Activated CD4-positive, alpha-beta T cell treated with anti-CD3 and anti-CD28 coated beads, Interleukin-2, amount 50 U/mL, for 16 hours (primary cell): ENCODE measurements around the gene PRTG.
"Not testable (repeated sequence)": the region's sequence is repeated elsewhere in the genome, so short reads cannot be mapped to it uniquely, and the experiment has no call there.

Source experiments
- DNase-seq: peaks from one replicate; pipeline ENCODE4 v3.0.0-alpha.2; 2020

The PRTG gene

DNA sequence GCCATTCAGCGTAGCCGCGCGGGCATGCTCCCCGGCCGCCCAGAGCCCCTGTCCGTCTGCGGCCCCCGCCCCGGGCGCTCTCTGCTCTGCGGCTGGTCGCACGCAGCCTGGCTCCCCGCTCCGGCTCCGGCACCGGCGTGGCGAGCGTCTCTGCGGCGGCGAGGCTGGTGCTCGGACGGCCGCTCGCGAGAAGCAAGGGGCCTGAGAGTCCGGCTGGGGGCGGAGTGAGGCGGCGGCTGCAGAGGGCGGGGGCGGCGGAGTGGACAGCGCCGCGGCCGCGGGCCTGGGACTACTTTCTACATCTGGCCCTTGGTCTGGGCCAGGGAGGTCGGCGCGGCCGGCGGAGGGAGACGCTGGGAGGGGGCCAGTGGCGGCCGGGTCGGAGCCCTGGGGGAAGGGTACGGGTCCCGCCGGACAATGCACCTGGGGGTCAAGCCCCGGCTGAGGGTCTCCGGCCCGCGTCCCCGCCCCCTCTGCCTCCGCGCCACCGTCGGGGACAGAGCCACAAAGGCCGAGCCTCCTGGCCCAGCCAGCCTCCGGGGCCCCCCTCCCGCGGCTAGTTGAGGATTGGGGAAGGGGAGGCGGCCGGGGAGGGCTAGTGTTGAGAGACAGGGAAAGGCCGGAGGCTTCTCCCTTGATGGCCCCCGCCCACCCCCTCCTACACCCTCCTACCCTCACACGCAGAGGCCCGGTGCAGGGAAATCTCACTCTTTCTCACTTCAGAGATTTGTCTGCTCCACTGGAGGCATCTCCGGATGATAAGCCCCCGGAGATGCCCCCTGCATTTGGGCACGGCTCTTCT is at the start of gene PRTG:
PRTG (minus strand) TSS at position 226 of the 802 bp plus-strand sequence; CDS start at position 5, 221 bp downstream.
- no peak for DNase-seq

GRCh38 chr15:55791551-55792400 is 48.8 kb upstream of the PRTG start:
- no peak for DNase-seq

GRCh38 chr15:55789066-55789660 is 46.2 kb upstream of the PRTG start:
- peak; percentile 64 for DNase-seq

- no peak for DNase-seq
These were observed 43.4 kb upstream of the PRTG start for GRCh38 chr15:55786341-55786740.

DNA sequence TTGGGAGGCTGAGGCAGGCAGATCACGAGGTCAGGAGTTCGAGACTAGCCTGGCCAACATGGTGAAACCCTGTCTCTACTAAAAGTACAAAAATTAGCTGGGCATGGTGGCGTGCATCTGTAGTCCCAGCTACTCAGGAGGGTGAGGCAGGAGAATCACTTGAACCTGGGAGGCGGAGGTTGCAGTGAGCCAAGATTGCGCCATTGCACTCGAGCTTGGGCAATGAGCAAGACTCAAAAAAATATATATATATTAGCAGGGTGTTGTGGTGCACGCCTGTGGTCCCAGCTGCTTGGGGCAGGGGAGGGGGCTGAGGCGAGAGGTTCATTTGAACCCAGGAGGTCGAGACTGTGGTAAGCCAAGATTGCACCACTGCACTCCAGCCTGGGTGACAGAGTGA is 42.6 kb upstream of the PRTG start:
- not testable (repeated sequence) for DNase-seq

GRCh38 chr15:55784286-55784685 is 41.3 kb upstream of the PRTG start:
- no peak for DNase-seq

GRCh38 chr15:55782901-55783300 is 39.9 kb upstream of the PRTG start:
- DNase-seq = no peak

- no peak for DNase-seq
These were observed 37.3 kb upstream of the PRTG start for GRCh38 chr15:55780292-55780691.

DNA sequence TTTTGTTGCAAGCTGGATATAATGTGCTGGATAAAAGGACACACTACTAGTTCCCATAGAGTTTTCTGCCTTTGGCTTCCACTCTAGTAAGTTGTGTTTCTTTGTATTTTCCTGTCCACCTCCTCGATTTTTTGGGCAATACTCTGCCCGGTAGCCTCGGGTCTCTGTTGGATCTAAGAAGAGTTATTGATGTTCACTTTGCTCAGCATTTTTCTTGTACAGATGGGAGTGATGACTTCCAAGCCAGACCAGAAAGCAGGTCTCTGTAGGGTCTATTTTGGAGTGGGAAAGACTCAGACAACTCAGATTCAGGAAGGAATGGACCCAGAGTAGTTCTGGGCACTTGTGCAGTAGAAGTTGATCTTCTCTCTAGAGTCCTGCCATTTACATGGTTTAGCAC is 36.0 kb upstream of the PRTG start:
- no peak for DNase-seq

DNA sequence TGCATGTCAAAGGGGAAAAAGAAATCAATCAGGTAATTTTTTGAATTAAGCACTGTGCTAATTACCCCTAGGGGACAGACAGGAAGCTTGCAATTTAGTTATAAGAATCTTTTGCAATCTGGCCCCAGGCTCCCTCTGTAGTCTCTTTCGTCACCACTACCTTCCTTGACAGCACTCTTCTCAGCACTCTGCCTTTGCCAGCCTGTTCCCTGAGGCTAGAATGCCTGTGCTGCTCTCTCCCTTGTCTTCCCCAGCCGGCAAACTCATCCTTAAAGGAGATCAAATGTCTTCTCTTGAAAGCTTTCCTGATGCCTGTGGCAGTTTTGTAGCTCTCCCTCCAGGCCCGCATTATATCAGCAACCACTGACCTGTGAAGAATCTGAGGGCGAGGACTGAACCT is 32.4 kb upstream of the PRTG start:
- DNase-seq = no peak

DNA sequence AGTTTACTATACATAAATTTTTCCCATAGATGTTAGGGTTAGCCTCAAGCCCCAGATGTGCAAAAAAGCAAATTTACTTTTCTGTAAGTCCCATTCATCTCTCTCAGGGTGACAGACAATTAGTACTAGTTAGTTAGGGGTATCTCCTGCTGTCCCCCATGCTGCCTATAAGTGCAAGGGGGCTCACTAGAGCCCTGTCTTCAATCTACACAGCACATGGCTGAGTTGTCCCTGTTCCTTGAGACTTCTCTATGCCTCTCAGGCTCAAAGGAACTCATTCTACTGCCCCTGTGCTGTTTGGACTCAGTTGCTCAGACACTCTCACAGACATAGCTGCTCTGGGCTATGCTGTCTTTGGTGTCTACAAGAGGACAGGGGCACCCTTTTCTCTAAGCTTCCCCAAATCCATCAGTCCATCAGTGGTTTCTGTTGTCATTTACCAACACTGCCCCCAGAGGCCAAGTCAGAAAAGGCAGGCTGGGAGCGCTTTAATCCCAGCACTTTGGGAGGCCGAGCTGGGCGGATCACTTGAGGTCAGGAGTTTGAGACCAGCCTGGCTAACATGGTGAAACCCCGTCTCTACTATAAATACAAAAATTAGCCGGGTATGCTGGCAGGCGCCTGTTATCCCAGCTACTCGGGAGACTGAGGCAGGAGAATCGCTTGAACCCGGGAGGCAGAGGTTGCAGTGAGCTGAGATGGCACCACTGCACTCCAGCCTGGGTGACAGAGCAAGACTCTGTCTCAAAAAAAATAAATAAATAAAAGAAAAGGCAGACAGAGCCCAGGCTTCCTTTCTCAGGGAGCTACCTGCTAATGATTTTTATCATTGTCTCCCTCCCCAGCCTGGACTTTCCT is 31.4 kb upstream of the PRTG start:
- peak; percentile 53 for DNase-seq

DNA sequence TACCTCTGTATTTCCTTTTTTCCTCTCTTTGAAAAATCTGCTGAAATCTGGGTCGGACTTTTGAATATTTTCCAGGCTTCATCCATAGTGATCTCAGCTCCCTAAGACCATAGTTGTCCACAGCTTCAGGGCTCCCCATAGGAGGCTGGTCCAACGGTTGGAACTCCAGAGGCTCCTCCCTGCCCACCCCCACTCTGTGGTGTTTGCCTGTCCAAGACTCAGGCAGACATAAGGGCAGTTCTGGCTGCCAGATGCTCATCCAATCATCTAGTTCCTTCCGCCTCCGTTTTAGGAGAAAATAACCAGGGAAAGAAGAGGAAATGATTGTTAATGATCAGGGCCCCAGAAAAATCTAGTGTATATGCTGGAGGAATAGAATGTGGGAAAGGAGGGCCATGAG is 27.9 kb upstream of the PRTG start:
- DNase-seq = no peak

DNA sequence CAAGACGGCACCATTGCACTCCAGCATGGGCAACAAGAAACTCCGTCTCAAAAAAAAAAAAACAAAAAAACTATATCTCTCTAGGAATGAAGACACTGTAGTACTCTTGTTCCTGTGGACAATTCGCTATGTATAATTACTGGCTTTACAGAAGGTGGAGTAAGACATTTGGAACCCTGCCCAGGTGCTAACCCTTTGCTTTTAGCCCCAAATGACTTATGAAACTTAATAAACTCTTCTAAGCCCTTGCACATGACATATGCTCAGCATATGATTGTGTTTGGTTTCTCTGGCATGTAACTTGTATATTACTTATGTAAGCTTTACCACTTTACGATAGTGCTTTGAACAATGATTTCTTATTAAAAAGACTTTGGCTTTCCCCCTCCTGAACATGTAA is 27.3 kb upstream of the PRTG start:
- DNase-seq = no peak

DNA sequence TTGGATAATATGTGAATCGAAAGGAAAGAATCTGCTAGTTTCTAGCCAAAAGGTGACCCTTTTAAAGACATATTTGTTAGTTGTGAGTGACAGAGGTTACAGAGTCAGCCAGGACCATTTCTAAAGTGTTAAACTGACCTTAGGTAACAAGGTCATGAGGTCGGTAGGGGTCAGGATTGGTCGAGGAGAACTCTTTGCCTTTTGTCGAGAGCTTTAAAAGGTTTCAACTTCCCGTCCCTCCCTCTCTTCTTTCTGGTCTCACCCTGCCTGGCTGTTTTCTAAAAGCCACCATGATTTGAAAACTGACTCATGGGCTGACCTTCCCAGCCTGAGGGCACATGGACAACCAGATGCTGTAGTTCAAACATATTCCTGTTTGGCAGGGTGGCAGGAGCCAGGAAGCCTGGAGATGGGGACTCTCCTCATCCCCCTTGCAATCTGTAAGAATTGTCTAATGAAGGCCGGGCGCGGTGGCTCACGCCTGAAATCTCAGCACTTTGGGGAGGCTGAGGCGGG is 25.8 kb upstream of the PRTG start:
- no peak for DNase-seq

DNA sequence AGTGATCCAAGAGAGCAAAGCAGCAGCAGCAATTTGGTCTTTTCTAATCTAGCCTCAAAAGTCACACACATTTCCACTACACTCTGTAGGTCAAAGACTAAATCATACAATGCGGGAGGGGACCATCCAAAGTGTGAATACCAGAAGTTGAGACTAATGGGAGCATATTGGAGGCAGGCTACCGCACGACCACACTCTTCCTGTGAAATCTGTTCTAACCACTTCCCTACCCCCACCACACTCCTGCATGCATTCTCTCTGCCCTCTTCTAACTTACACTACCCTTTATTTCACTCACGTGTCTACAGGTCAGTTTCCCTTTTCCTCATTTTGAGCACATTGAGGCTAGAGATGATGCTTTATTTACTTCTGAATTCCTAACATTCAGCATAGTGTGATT is 23.7 kb upstream of the PRTG start:
- no peak for DNase-seq

- no peak for DNase-seq
These were observed 21.4 kb upstream of the PRTG start for GRCh38 chr15:55764398-55764797.

GRCh38 chr15:55758580-55758986 is 15.6 kb upstream of the PRTG start:
- no peak for DNase-seq

DNA sequence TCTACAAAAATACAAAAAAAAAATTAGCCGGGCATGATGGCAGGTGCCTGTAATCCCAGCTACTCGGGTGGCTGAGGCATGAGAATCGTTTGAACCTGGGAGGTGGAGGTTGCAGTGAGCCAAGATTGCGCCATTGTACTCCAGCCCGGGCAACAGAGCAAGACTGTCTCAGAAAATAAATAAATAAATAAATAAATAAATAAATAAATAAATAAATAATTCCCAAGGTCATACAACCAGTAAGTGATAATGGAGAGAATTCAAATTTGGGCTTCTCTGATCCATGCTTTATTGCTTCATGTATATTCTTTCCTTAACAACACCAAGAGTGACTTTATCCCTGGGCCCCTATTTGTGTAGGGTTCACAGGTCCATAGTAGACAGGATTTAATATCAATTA is 10.5 kb upstream of the PRTG start:
- DNase-seq = not testable (repeated sequence)

DNA sequence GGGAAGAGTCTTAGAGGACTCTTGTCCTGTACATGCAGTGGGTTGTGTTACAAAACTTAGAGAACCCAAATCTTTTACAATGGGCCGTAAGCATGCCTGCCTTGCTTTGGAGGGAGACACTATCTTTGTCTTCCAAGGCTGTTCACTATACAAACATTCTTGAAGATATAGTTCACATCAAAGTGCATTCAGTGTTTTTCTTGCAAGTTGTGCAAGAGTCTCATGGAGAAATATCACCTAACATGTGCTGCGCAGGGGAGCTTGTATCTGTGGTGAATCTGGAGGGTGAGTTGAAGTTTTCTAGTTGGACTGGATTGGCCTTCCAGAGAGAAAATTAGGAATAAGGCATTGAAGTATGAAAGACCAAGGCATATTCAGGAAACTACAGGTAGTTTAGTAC is 7.8 kb upstream of the PRTG start:
- no peak for DNase-seq

DNA sequence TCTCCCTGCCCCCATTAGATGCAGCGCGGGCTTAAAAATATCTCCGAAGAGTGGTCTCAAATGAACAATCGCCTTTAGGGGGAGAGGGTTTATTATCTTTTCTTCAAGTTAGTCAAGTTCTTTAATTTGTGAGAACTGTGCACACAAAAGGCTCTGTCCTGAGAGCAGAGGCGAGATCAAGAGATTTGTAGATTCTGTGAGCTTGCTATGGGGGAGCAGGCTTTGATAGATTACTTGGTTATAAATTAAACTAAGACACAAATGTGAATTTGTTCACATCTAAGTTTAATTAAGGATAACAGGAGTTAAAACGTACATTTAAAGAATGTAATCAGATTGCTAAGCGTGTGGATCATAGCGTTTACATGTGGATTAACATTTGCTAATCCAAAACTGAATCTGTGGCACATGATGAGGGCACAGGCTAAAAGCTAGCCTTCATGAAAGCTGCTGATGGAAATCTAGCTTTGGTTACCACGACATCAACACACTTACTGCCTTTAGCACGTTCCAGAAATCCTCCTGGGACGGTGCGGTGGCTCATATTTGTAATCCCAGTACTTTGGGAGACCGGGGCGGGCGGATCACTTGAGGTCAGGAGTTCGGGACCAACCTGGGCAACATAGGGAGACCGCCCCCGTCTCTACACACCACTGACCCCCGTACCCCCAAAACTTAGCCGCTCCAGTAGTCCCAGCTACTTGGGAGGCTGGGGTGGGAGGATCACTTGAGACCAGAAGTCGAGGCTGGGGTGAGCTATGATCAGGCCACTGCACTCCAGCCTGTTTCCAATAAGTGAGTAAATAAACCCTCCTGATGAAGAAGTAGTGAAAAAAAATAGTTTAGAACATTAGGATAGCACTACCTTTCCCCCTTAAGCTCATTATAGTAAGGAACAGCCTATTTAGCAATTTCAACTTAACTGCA is 1.0 kb upstream of the PRTG start:
- no peak for DNase-seq

- DNase-seq = no peak
These were observed 440 bp downstream of the PRTG start for GRCh38 chr15:55742498-55742926.
